Natural killer cell (primary cell): ENCODE results near the gene MEN1. TPM values are rescaled to one million over a fixed set of nuclear protein-coding genes. Genes with fewer than 3 reads are reported as not detected.

Experiments
- ATAC-seq, 3 donors: fragments of 150-1000 bp in 2 of 3; fragments of 200-7000 bp in 1 of 3; cut with Tn5 transposase; 1 replicate in 1 of 3; 2 replicates in 2 of 3; pipeline ENCODE4 v1.10.0; 2021; ENCODE audit warnings: mild to moderate bottlenecking in 2 of 3, moderate library complexity in 2 of 3
- DNase-seq, 2 donors: peaks; one replicate each; pipeline versions ENCODE4 v3.0.0 to v3.0.0-alpha.2; 2013 to 2021; ENCODE audit warnings: mixed read lengths in 1 of 2
- H3K27ac ChIP-seq: one replicate; pipeline ENCODE4 v1.5.1; 2013; ENCODE audit warnings: mild to moderate bottlenecking, low read length
- H3K27me3 ChIP-seq: one replicate; pipeline ENCODE4 v1.6.1; 2013; ENCODE audit warnings: low read length; ENCODE audit not compliant: control insufficient read depth, insufficient read depth
- H3K36me3 ChIP-seq: one replicate; pipeline ENCODE4 v1.6.1; 2013; ENCODE audit warnings: low read length; ENCODE audit not compliant: control insufficient read depth, insufficient read depth
- H3K4me1 ChIP-seq: one replicate; pipeline ENCODE4 v1.6.1; 2013; ENCODE audit warnings: low read length; ENCODE audit not compliant: control insufficient read depth, insufficient read depth
- H3K4me3 ChIP-seq: one replicate; pipeline ENCODE4 v1.5.1; 2013; ENCODE audit warnings: low read length
- H3K9me3 ChIP-seq: one replicate; pipeline ENCODE4 v1.6.1; 2013; ENCODE audit warnings: low read length; ENCODE audit not compliant: control insufficient read depth, insufficient read depth
- H3K27ac Mint-ChIP-seq, 2 donors: one replicate each; pipeline ENCODE4 v1.8.0; 2022; ENCODE audit warnings: mild to moderate bottlenecking in 2 of 2, mixed read lengths in 2 of 2, moderate library complexity in 1 of 2
- H3K27me3 Mint-ChIP-seq, 2 donors: one replicate each; pipeline ENCODE4 v1.8.0; 2022; ENCODE audit warnings: low read depth in 2 of 2, mixed read lengths in 2 of 2
- H3K36me3 Mint-ChIP-seq: one replicate; pipeline ENCODE4 v1.8.0; 2022; ENCODE audit warnings: mixed read lengths
- H3K4me1 Mint-ChIP-seq, 2 donors: one replicate each; pipeline ENCODE4 v1.8.0; 2022; ENCODE audit warnings: mixed read lengths in 2 of 2
- H3K4me3 Mint-ChIP-seq: one replicate; pipeline ENCODE4 v1.8.0; 2022; ENCODE audit warnings: mild to moderate bottlenecking, moderate library complexity, mixed read lengths
- H3K9me3 Mint-ChIP-seq, 2 donors: one replicate each; pipeline ENCODE4 v1.8.0; 2022; ENCODE audit warnings: mixed read lengths in 2 of 2
- WGBS: methylation state at CpG from one replicate; pipeline ENCODE4 v1.1.7; 2013; ENCODE audit warnings: missing lambda C conversion rate; ENCODE audit not compliant: insufficient coverage; 5-methylcytosine and 5-hydroxymethylcytosine counted together
- intact Hi-C: fragments of 100-400 bp; cut with micrococcal nuclease; formaldehyde crosslinking; loops from one replicate; pipeline ENCODE4 v1.14.2; 2022
- total RNA-seq, 4 donors: library from RNA; stranded (reverse); fragments of 120-200 nt in 1 of 4; gene quantifications; one replicate each; pipeline versions ENCODE4 v1.2.3 to v1.2.4, GENCODE V29; 2013 to 2022
- TF ChIP-seq, protein P1 (sequence below): fragments of 200-600 bp; IDR thresholded peaks from one replicate; pipeline ENCODE4 v1.8.0; 2022; ENCODE audit warnings: antibody characterized with exemption

Gene MEN1
- total RNA-seq, 3 donors from 2014 or later (not counting 1 experiment from before 2014, with no cell fraction given) = 29.3 to 42.2 (median 32.2) TPM

DNA sequence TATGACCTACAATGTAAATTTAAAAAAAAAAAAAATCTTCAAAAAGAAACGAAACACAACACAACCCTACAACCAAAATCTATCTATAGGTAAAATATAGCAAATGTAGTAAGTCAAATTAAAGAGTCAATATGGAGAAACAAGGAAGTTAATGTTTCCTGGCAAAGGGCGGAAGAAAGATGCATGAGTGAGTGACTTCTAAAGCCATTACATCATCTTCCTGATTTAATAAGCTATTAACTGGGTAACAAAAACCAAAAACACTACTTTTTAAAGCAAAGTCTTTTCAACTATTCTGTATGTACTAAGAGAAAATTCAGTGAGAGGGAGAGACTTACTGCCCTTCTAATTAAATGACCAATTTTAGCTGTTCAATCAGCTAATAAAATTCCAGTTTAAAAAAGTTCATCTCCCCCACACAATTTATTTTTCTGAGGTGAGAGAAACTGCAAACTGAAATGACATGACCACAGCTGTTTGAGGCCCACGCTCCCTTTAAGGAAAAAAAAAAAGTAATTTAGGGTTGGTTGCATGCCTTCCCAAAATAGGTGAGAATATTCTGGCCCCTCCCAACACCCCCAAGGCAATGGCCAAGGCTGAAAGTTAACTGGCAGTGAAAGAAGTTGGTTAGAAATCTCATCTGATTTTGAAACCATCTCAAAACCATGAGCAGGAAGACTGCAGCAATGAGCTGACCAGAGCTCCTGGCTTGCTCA is 37.9 kb downstream of the MEN1 start:
- H3K27ac ChIP-seq = peak overlapping the region; percentile 43
- H3K4me1 Mint-ChIP-seq = peaks cover 81 to 82% of the 10 kb centered on the region in 2 donors
- peaks cover 35% of the 10 kb centered on the region for H3K4me1 ChIP-seq
- no peaks in the 10 kb centered on the region for H3K9me3 Mint-ChIP-seq
- peak overlapping the region; percentile 45 to 67 for H3K27ac Mint-ChIP-seq
- peaks cover 63% of the 10 kb centered on the region for H3K36me3 Mint-ChIP-seq
- H3K4me3 ChIP-seq = no peak overlapping the region
- H3K27me3 Mint-ChIP-seq = no peaks in the 10 kb centered on the region
- intact Hi-C loops = loop anchor here (10.0 kb wide), 1 partner anchor 342 kb away; the partner anchor contains the start of genes TM7SF2 and ZNHIT2
- ATAC-seq = no peak
- peak overlapping the region; percentile 49 for H3K4me3 Mint-ChIP-seq
- no CpG with 5 or more reads among the region's 3 CpGs for WGBS
- H3K36me3 ChIP-seq = peaks cover 98% of the 10 kb centered on the region
- TF ChIP-seq, protein P1, sequence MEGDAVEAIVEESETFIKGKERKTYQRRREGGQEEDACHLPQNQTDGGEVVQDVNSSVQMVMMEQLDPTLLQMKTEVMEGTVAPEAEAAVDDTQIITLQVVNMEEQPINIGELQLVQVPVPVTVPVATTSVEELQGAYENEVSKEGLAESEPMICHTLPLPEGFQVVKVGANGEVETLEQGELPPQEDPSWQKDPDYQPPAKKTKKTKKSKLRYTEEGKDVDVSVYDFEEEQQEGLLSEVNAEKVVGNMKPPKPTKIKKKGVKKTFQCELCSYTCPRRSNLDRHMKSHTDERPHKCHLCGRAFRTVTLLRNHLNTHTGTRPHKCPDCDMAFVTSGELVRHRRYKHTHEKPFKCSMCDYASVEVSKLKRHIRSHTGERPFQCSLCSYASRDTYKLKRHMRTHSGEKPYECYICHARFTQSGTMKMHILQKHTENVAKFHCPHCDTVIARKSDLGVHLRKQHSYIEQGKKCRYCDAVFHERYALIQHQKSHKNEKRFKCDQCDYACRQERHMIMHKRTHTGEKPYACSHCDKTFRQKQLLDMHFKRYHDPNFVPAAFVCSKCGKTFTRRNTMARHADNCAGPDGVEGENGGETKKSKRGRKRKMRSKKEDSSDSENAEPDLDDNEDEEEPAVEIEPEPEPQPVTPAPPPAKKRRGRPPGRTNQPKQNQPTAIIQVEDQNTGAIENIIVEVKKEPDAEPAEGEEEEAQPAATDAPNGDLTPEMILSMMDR = no peak
- H3K27me3 ChIP-seq = no peaks in the 10 kb centered on the region
- H3K9me3 ChIP-seq = no peaks in the 10 kb centered on the region
- no peak for DNase-seq

DNA sequence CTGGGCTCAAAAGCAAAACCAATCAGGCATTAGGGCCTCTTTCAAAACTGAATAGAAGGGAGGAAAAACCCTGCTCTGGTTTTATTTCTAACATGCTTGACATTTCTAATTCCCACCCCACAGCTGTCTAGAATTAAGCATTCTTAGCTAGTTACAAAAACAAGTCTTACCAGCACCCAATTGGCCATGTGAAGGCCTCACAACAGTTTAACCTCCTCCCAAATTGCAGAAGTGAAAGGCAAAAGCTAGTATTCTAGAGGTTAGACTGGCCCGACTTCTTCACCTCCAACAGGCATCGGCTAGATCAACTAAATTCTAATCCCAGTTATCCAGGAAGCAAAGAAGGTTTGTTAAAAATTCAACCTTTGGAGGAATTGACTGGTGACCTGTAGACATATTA is 38.5 kb downstream of the MEN1 start:
- Mint-ChIP-seq H3K4me3 (peak overlapping the region; percentile 49), H3K36me3 (peaks cover 62% of the 10 kb centered on the region), H3K4me1 (peaks cover 81% of the 10 kb centered on the region in 2 donors), H3K9me3 (no peaks in the 10 kb centered on the region), H3K27me3 (no peaks in the 10 kb centered on the region), H3K27ac (peak overlapping the region; percentile 45 to 67)
- DNase-seq = no peak
- Histone ChIP-seq H3K27me3 (no peaks in the 10 kb centered on the region), H3K4me1 (peaks cover 35% of the 10 kb centered on the region), H3K36me3 (peaks cover 98% of the 10 kb centered on the region), H3K9me3 (no peaks in the 10 kb centered on the region), H3K4me3 (no peak overlapping the region), H3K27ac (peak overlapping the region; percentile 43)
- intact Hi-C loops = loop anchor here (10.0 kb wide), 1 partner anchor 343 kb away; the partner anchor contains the start of genes TM7SF2 and ZNHIT2
- TF ChIP-seq, protein P1 = no peak
- WGBS = no CpG with 5 or more reads among the region's 2 CpGs
- no peak for ATAC-seq

DNA sequence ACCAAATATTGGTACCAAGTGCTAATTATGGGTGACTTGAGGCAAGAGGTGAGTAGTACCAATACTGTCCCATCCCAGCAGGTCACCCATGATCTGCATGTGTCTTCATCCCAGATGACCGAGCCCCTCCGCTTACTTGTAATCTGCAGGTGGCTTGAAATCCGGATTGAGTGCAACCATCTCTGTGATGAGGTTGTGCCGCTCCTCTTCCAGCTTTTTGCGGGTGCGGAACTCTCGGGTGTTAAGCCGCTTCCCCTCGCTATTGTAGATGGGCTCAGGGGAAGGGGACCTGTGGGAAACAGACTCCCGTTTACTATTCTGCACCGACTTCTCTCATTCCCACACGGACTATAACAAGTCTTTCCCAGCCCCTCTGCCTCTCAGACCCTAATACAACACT is 40.2 kb downstream of the MEN1 start:
- no peak for ATAC-seq
- no peaks in the 10 kb centered on the region for H3K9me3 ChIP-seq
- no peak for DNase-seq
- Mint-ChIP-seq H3K27ac (peak overlapping the region in 1 of 2 donors; percentile 50), H3K36me3 (peaks cover 49% of the 10 kb centered on the region), H3K27me3 (no peaks in the 10 kb centered on the region), H3K4me1 (peaks cover 76 to 79% of the 10 kb centered on the region in 2 donors), H3K4me3 (no peak overlapping the region), H3K9me3 (no peaks in the 10 kb centered on the region)
- intact Hi-C loops = loop anchor here (10.0 kb wide), 1 partner anchor 345 kb away; the partner anchor contains the start of genes TM7SF2 and ZNHIT2
- TF ChIP-seq, protein P1 = no peak
- no peak overlapping the region for H3K27ac ChIP-seq
- H3K4me3 ChIP-seq = no peak overlapping the region
- peaks cover 95% of the 10 kb centered on the region for H3K36me3 ChIP-seq
- H3K4me1 ChIP-seq = peaks cover 43% of the 10 kb centered on the region
- WGBS = 98% methylated on average over 7 of the region's 12 CpGs
- H3K27me3 ChIP-seq = no peaks in the 10 kb centered on the region
